Activated T-cell treated with anti-CD3 and anti-CD28 coated beads, Interleukin-2, amount 50 U/mL, for 72 hours (primary cell): ENCODE data around the gene CNR2. TPM values are rescaled to one million over a fixed set of nuclear protein-coding genes. Genes with fewer than 3 reads are reported as not detected.
"Not testable (repeated sequence)": the region's sequence is repeated elsewhere in the genome, so short reads cannot be mapped to it uniquely, and the experiment has no call there.

ENCODE experiments used
- ATAC-seq, 2 donors: fragments of 150-1000 bp; cut with Tn5 transposase; replicated peaks in 1 of 2; 2 replicates each; pipeline ENCODE4 v1.10.0; 2021; ENCODE audit warnings: moderate library complexity in 2 of 2, mild to moderate bottlenecking in 1 of 2
- DNase-seq, 2 donors: peaks; one replicate each; pipeline ENCODE4 v3.0.0; 2021 to 2022; ENCODE audit warnings: mixed read lengths in 1 of 2
- H3K27ac Mint-ChIP-seq: one replicate; pipeline ENCODE4 v1.8.0; 2022; ENCODE audit warnings: mild to moderate bottlenecking, moderate library complexity, mixed read lengths
- H3K27me3 Mint-ChIP-seq: one replicate; pipeline ENCODE4 v1.8.0; 2022; ENCODE audit warnings: low read depth, mixed read lengths
- H3K36me3 Mint-ChIP-seq, 2 donors: one replicate each; pipeline ENCODE4 v1.8.0; 2022; ENCODE audit warnings: mixed read lengths in 2 of 2, mild to moderate bottlenecking in 1 of 2; ENCODE audit not compliant: insufficient read depth in 2 of 2
- H3K4me1 Mint-ChIP-seq: one replicate; pipeline ENCODE4 v1.8.0; 2022; ENCODE audit warnings: low read depth, mixed read lengths
- H3K4me3 Mint-ChIP-seq, 2 donors: one replicate each; pipeline ENCODE4 v1.8.0; 2022; ENCODE audit warnings: mild to moderate bottlenecking in 2 of 2, mixed read lengths in 2 of 2, moderate library complexity in 2 of 2
- H3K9me3 Mint-ChIP-seq, 2 donors: one replicate each; pipeline ENCODE4 v1.8.0; 2022; ENCODE audit warnings: mixed read lengths in 2 of 2
- total RNA-seq, 2 donors: library from RNA; stranded (reverse); gene quantifications; one replicate each; pipeline ENCODE4 v1.2.3, GENCODE V29; 2022

The CNR2 gene
- total RNA-seq, 2 donors from 2014 or later = 0.35 to 0.72 TPM

DNA sequence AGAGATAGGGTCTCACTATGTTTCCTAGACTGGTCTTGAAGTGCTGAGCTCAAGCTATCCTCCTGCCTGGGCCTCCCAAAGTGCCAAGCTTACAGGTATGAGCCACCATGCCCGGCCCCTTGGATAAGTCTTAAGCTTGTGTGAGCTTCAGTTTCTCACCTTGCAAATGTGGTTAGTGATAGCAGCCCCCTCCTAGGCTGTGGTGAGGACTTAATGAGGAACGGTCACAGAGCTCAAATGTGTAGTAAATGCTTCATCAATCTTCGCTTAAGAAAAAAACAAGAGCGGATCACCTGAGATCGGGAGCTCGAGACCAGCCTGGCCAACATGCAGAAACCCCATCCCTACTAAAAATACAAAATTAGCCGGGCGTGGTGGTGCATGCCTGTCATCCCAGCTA is 3.0 kb downstream of the CNR2 start:
- Mint-ChIP-seq H3K9me3 (no peaks in the 10 kb centered on the region), H3K4me1 (peaks cover 85% of the 10 kb centered on the region), H3K36me3 (no peaks in the 10 kb centered on the region), H3K27me3 (no peaks in the 10 kb centered on the region), H3K27ac (no peak overlapping the region), H3K4me3 (peak overlapping the region; percentile 24 to 71)
- DNase-seq (no peak), ATAC-seq (no peak)

DNA sequence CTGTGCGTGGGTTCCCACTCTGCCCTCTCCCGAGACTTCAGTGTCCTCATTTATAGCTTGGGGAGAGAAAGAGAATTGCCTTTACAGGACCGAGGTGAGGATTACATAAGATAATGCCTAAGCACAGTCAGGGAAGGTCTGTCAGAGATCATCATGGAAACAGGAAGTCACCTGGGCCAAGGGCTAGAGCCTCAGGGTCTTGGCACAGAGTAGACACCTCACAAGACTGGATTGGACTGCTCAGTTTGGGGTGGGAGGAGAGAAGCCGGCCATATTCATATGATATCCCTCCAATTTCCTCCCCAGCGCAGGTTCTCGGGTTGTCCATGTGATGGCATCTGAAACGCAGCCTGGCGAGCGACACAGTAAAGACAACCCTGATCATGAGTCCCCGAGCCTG is 3.8 kb downstream of the CNR2 start:
- H3K27ac Mint-ChIP-seq = no peak overlapping the region
- H3K36me3 Mint-ChIP-seq = no peaks in the 10 kb centered on the region
- ATAC-seq (no peak), DNase-seq (no peak)
- peak overlapping the region; percentile 6 to 71 for H3K4me3 Mint-ChIP-seq
- H3K4me1 Mint-ChIP-seq = peaks cover 92% of the 10 kb centered on the region
- H3K9me3 Mint-ChIP-seq = no peaks in the 10 kb centered on the region
- no peaks in the 10 kb centered on the region for H3K27me3 Mint-ChIP-seq

DNA sequence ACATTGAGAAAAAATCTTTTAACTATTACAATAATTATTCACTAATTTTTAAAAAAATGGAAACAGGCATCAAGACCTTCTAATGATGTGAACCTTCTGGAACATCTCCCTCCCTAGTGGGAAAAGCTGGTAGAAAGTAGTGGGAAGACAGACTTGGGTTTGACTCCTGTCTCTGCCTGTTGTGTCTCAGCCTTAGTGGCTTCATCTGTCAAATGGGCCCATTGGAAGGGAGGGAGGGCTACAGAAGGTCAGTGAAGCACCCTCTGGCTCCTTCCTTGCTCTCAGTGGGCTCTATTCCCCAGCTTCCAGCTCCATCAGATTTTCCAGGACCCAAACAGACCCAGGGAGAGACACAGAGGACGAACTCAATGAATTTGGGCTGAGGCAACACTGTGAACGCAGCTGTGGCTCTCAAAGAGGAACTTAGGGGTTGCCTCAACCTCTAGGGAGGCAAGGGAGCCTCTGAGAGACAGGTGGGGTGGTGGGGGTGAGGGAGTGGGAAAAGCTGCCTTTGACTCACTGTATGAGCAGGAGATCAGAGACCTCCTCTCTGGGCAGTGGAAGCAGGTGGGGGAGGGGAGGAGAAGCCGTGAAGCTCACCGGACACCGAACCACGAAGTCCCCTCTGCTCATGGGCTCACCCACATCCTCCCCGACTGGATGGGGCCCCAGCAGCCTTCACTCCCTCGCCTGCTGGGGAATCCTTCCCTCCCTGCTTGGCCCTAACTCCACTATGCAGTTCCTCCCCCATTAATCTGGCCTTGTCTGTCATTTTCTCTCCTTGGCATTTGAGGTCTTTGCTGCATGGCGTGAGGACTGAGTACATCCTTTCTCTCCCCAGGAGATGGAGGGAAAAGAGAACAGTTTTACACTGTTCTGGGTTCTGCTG is 4.5 kb downstream of the CNR2 start:
- H3K4me3 Mint-ChIP-seq = peak overlapping the region; percentile 6 to 71
- no peak for ATAC-seq
- no peaks in the 10 kb centered on the region for H3K9me3 Mint-ChIP-seq
- H3K4me1 Mint-ChIP-seq = peaks cover 95% of the 10 kb centered on the region
- peaks cover under 1% of the 10 kb centered on the region for H3K27me3 Mint-ChIP-seq
- no peak overlapping the region for H3K27ac Mint-ChIP-seq
- H3K36me3 Mint-ChIP-seq = no peaks in the 10 kb centered on the region
- DNase-seq = peak; percentile 41 to 45

DNA sequence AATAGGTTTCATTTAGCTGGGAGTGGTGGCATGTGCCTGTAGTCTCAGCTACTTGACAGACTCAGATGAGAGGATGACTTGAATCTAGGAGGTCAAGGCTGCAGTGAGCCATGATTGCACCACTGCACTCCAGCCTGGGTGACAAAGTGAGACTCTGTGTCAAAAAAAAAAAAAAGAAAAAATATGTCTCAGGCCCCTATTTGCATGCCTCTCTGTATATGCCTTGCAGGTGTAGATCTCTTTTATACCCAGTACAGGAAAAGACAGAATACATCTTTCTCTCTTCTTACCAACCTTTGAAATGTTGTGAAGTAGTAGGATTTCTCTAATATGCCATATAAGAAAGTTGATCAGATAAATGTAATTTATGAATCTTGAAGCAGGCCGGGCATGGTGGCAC is 6.4 kb downstream of the CNR2 start:
- Mint-ChIP-seq H3K4me1 (peaks cover 78% of the 10 kb centered on the region), H3K36me3 (no peaks in the 10 kb centered on the region), H3K9me3 (no peaks in the 10 kb centered on the region), H3K4me3 (peak overlapping the region in 1 of 2 donors; percentile 34), H3K27ac (no peak overlapping the region), H3K27me3 (peaks cover 5% of the 10 kb centered on the region)
- DNase-seq (no peak), ATAC-seq (no peak)

DNA sequence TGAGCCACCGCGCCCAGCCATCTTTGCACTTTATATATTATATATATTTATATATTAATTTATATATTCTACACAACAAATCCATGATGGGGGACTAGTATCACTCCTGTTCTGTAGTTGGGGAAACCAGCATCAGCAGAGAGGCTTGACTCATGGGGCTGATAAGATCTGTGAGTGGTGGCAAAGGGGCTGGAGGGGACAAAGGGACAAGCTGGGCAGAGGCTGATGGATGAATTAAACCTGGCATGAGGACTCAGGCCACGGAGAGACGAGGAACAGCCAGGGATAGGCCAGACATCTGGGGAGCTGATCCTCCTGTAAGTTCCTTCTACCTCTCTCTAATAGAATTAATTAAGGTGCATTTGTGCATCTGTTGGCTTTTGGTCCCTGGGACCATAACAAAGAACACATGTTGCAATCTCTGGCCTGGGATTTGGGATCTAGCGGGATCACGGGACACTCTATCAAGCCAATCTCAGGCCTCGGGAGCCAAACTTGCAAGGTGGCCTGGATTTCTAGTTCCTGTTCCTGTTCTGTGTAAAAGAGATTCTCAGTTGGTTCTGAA is 7.6 kb downstream of the CNR2 start:
- no peak for ATAC-seq
- H3K4me3 Mint-ChIP-seq = peak overlapping the region; percentile 13 to 59
- H3K27ac Mint-ChIP-seq = no peak overlapping the region
- H3K36me3 Mint-ChIP-seq = no peaks in the 10 kb centered on the region
- peak in 1 of 2 donors; percentile 32 for DNase-seq
- H3K4me1 Mint-ChIP-seq = peaks cover 69% of the 10 kb centered on the region
- H3K27me3 Mint-ChIP-seq = peaks cover 9% of the 10 kb centered on the region
- H3K9me3 Mint-ChIP-seq = no peaks in the 10 kb centered on the region

DNA sequence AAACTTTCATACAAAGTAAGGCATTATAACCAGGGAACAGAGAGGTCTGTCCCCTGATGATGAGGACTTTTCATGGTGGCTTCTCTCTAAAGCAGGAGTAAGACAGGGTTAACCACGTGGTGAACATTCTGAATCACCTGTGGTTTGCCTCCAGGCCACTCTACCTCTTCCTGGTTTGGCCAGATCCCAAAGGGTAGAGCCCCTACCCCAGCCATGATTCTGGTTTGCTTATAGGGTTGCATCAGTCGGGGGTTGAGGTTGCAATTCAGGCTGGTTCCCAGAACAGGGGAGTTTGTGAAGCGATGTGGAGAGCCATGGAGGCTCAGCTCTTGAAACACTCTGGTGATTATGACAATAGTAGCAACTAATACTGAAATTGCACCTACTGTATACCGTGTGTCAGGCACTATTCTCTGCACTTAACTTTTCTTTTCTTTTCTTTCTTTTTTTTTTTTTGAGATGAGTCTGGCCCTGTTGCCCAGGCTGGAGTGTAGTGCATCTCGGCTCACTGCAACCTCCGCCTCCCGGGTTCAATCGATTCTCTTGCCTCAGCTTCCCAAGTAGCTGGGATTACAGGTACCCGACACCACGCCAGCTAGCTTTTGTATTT is 8.3 kb downstream of the CNR2 start:
- H3K27ac Mint-ChIP-seq = peak overlapping the region; percentile 71
- H3K27me3 Mint-ChIP-seq = peaks cover 16% of the 10 kb centered on the region
- H3K4me1 Mint-ChIP-seq = peaks cover 67% of the 10 kb centered on the region
- no peaks in the 10 kb centered on the region for H3K9me3 Mint-ChIP-seq
- peak; percentile 84 to 87 for DNase-seq
- peak overlapping the region; percentile 22 to 50 for H3K4me3 Mint-ChIP-seq
- peak; percentile 93 to 94 for ATAC-seq
- H3K36me3 Mint-ChIP-seq = no peaks in the 10 kb centered on the region

DNA sequence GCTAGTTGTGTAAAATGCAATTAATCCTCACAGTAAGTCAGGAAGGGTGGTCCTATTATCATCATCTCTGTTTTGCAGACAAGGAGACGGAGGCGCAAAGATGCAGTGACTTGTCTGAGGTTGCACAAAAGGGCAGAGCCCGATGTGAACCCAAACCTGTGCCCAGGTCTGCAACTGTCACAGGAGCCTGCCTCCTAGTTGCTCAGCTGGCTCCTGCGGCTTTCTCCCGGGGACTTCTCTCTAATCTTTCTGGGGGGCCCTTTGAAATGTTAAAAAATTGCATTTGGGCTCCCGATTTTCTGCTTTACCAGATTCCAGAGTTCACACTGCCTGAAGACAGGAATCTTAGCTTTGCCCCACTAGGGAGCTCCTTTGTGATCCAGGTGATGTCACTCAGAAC is 9.4 kb downstream of the CNR2 start:
- Mint-ChIP-seq H3K4me3 (no peak overlapping the region), H3K4me1 (peaks cover 67% of the 10 kb centered on the region), H3K27ac (no peak overlapping the region), H3K36me3 (no peaks in the 10 kb centered on the region), H3K27me3 (peaks cover 16% of the 10 kb centered on the region), H3K9me3 (no peaks in the 10 kb centered on the region)
- DNase-seq = no peak
- ATAC-seq = no peak

DNA sequence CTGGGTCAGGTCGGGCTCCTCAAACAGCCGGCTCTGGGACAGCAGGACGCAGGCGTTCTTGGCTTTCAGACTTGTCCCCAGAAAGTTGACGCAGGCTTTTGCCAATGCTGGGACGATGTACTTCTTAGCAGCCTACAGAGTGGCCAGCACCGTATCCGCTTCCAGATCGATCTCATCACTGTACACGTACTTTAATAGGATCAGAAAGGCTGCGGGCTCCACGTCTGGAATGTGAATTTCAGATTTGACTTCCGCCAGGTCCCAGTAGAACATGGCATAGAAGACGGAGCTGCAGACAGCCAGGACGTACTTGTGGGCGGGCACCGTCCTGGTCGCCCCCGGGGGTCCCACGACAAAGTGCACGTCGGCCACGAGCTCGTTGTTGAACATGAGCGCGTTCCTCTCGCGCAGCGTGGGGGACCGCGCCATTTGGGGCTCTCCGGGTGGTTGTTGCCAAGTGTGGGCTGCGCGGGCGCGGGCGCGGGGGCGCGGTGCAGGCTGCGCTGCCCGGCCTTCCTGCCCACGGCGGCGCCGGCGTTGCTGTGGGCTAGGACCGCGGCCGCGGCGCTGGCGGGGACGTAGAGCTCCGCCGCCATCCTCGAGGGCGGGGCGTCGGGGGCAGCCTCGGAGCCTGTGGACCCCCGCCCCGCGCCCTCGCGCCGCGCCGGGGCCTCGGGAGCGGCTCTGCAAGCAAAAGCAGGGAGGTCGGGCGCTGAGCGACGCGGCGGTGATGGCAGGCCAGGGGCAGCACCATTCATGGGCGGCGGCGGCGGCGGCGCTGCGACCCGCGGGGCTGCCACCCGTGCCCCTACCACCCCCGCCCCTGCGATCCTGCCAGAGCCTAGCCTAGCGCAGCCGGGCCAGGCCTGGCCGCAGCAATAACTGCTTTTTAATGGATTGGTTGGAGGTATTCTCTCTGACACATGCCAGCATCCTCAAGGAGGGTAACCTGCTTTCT is 10.6 kb downstream of the CNR2 start:
- ATAC-seq (no peak), DNase-seq (no peak)
- Mint-ChIP-seq H3K9me3 (no peaks in the 10 kb centered on the region), H3K27ac (no peak overlapping the region), H3K36me3 (no peaks in the 10 kb centered on the region), H3K27me3 (peaks cover 16% of the 10 kb centered on the region), H3K4me3 (no peak overlapping the region), H3K4me1 (peaks cover 58% of the 10 kb centered on the region)

DNA sequence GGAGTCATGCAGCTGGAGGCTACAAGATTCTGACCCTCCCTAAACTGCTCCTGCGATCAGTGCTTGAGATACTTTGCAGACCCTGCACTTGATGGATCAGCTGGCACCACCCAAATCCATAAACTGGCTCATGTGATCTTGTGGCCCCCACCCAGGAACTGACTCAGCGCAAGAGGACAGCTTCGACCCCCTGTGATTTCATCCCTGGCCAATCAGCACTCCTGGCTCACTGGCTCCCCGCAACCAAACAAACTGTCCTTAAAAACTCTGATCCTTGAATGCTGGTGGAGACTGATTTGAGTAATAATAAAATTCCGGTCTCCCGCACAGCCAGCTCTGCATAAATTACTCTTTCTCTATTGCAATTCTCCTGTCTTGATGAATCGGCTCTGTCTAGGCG is 13.1 kb downstream of the CNR2 start:
- not testable (repeated sequence) for H3K36me3 Mint-ChIP-seq, DNase-seq, H3K4me3 Mint-ChIP-seq, ATAC-seq, H3K27ac Mint-ChIP-seq, H3K9me3 Mint-ChIP-seq
- H3K4me1 Mint-ChIP-seq = peaks cover 47% of the 10 kb centered on the region
- peaks cover 24% of the 10 kb centered on the region for H3K27me3 Mint-ChIP-seq

DNA sequence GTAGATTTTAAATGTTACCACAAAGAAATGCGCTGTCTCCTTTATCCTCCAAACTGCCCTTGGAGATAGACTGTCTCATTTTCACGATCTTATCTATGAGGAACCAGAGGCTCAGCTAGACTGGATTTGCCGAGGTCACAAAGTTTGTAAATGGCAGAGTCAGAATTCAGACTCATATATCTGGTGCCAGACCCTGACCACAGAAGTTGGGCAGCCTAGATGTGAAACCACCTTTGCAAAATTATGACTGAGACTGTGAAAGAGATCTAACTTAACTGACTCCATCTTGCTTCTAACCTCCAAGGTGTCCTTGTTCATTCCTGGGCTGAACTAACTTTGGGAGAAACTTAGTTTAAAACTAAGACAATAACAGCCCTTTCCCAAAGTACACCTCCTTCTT is 14.1 kb downstream of the CNR2 start:
- Mint-ChIP-seq H3K27me3 (peaks cover 24% of the 10 kb centered on the region), H3K27ac (no peak overlapping the region), H3K4me1 (peaks cover 37% of the 10 kb centered on the region), H3K4me3 (peak overlapping the region in 1 of 2 donors; percentile 39), H3K9me3 (no peaks in the 10 kb centered on the region), H3K36me3 (no peaks in the 10 kb centered on the region)
- DNase-seq (peak; percentile 40 to 53), ATAC-seq (peak; percentile 82 to 84)

DNA sequence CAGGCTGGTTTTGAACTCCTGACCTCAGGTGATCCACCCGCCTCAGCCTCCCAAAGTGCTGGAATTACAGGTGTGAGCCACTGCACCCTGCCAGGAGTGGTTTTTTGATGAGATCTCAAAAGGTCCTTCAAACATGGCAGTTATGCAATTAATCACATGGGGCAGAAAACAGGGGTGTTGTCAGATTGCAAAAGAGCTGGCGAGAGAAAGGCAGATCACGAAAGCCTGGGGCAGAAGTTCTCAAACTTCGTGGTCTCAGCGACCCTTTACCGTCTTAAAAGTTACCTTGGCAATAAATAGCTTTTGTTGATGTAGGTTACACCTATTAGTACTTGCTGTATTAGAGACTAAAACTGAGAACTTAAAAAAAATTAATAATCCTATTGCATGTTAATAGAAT is 16.1 kb downstream of the CNR2 start:
- H3K27ac Mint-ChIP-seq = no peak overlapping the region

DNA sequence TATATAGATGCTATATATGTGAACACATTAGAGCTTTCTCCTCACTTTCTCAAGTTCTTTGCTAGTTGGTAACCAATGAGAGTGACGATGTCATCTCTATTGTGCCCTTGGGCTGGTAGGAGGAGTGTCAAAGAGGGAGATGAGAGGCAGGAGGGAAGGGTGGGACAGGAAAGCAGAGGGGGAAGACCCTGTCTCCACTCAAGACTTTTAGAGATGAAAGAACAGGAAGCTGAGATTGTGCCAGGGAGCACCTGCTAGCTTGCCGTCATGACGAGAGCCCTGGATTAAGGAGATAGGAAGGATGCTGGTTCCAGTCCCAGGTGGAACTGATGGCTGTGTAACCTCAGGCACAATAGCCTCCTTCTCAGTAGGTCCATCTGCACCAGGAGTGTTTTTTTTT is 16.7 kb downstream of the CNR2 start:
- no peak for ATAC-seq
- H3K9me3 Mint-ChIP-seq = no peaks in the 10 kb centered on the region

More for the DNA sequence above, 16.1 kb downstream of the CNR2 start:
- Mint-ChIP-seq H3K27me3 (peaks cover 21% of the 10 kb centered on the region), H3K36me3 (no peaks in the 10 kb centered on the region), H3K4me3 (no peak overlapping the region), H3K4me1 (peaks cover 30% of the 10 kb centered on the region), H3K9me3 (no peaks in the 10 kb centered on the region)
- no peak for ATAC-seq
- no peak for DNase-seq

More for the DNA sequence above, 16.7 kb downstream of the CNR2 start:
- Mint-ChIP-seq H3K27me3 (peaks cover 27% of the 10 kb centered on the region), H3K27ac (no peak overlapping the region), H3K4me3 (no peak overlapping the region), H3K36me3 (no peaks in the 10 kb centered on the region), H3K4me1 (peaks cover 30% of the 10 kb centered on the region)
- no peak for DNase-seq
